ENCODE measurements around the gene DESI1. TPM values are rescaled to one million over a fixed set of nuclear protein-coding genes. Genes with fewer than 3 reads are reported as not detected.

Gene DESI1
- polyA plus RNA-seq, 1 donor from 2014 or later: 27.5 TPM

DNA sequence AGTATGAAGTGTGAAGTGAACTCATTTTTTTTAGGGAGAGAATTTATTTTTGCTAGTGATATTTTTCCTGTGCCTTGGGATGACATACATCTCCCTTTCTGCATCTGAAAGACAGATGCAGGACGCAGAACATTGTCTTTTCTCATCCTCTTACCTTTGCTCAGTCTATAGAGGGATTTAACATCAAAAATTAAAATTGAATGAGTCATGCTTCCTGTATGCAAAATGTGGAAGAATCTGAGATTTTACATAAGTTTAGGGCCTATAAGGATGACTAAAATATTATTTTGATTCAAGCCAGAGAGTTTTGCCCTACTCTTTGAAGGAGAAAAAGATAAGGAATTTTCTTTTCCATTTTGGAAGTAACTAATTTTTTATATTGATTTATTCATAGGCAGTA lies 27.6 kb upstream of the DESI1 start:
- no peaks in the 10 kb centered on the region for H3K9me3 ChIP-seq (ENCODE audit: low read length)
- no peak overlapping the region for H3K4me2 ChIP-seq (ENCODE audit: low read length)
- no peaks in the 10 kb centered on the region for H3K36me3 ChIP-seq (ENCODE audit: insufficient read depth, low read length)
- no peaks in the 10 kb centered on the region for H3K27me3 ChIP-seq (ENCODE audit: insufficient read depth, low read depth, low read length)
- TF ChIP-seq TAF1 (IDR thresholded peaks at IDR 0.05; ENCODE audit: low read depth) (no peak), EP300 (conservative IDR thresholded peaks at IDR 0.05; ENCODE audit: poor library complexity, severe bottlenecking) (no peak), SMC3 (conservative IDR thresholded peaks at IDR 0.05; ENCODE audit: poor library complexity) (no peak), POLR2AphosphoS5 (IDR thresholded peaks at IDR 0.05) (no peak), RAD21 (conservative IDR thresholded peaks at IDR 0.05) (no peak), MXI1 (conservative IDR thresholded peaks at IDR 0.05; ENCODE audit: poor library complexity, severe bottlenecking) (no peak), EZH2 (IDR thresholded peaks at IDR 0.05; ENCODE audit: borderline replicate concordance, insufficient read depth, low read length, poor library complexity, severe bottlenecking) (no peak)
- TF ChIP-seq, protein P1, sequence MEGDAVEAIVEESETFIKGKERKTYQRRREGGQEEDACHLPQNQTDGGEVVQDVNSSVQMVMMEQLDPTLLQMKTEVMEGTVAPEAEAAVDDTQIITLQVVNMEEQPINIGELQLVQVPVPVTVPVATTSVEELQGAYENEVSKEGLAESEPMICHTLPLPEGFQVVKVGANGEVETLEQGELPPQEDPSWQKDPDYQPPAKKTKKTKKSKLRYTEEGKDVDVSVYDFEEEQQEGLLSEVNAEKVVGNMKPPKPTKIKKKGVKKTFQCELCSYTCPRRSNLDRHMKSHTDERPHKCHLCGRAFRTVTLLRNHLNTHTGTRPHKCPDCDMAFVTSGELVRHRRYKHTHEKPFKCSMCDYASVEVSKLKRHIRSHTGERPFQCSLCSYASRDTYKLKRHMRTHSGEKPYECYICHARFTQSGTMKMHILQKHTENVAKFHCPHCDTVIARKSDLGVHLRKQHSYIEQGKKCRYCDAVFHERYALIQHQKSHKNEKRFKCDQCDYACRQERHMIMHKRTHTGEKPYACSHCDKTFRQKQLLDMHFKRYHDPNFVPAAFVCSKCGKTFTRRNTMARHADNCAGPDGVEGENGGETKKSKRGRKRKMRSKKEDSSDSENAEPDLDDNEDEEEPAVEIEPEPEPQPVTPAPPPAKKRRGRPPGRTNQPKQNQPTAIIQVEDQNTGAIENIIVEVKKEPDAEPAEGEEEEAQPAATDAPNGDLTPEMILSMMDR (IDR thresholded peaks at IDR 0.05; ENCODE audit: poor library complexity, severe bottlenecking): no peak
- TF ChIP-seq, protein P2, sequence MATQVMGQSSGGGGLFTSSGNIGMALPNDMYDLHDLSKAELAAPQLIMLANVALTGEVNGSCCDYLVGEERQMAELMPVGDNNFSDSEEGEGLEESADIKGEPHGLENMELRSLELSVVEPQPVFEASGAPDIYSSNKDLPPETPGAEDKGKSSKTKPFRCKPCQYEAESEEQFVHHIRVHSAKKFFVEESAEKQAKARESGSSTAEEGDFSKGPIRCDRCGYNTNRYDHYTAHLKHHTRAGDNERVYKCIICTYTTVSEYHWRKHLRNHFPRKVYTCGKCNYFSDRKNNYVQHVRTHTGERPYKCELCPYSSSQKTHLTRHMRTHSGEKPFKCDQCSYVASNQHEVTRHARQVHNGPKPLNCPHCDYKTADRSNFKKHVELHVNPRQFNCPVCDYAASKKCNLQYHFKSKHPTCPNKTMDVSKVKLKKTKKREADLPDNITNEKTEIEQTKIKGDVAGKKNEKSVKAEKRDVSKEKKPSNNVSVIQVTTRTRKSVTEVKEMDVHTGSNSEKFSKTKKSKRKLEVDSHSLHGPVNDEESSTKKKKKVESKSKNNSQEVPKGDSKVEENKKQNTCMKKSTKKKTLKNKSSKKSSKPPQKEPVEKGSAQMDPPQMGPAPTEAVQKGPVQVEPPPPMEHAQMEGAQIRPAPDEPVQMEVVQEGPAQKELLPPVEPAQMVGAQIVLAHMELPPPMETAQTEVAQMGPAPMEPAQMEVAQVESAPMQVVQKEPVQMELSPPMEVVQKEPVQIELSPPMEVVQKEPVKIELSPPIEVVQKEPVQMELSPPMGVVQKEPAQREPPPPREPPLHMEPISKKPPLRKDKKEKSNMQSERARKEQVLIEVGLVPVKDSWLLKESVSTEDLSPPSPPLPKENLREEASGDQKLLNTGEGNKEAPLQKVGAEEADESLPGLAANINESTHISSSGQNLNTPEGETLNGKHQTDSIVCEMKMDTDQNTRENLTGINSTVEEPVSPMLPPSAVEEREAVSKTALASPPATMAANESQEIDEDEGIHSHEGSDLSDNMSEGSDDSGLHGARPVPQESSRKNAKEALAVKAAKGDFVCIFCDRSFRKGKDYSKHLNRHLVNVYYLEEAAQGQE (IDR thresholded peaks at IDR 0.05; ENCODE audit: borderline replicate concordance): no peak
- H4K20me1 ChIP-seq (ENCODE audit: insufficient read depth): no peaks in the 10 kb centered on the region
- H3K4me3 ChIP-seq (ENCODE audit: low read length): no peak overlapping the region
- H3F3A ChIP-seq (ENCODE audit: insufficient read depth, low read length, poor library complexity, severe bottlenecking): no peaks in the 10 kb centered on the region
- no peak overlapping the region for H3K9ac ChIP-seq (ENCODE audit: low read length)
- H3K9me2 ChIP-seq (ENCODE audit: insufficient read depth, low read length): no peaks in the 10 kb centered on the region
- no peaks in the 10 kb centered on the region for H3K79me2 ChIP-seq (replicated peaks; ENCODE audit: insufficient read depth, low read length)
- H3K27ac ChIP-seq (ENCODE audit: low read length): no peak overlapping the region
- H2AFZ ChIP-seq (ENCODE audit: low read depth, low read length): no peak overlapping the region

DNA sequence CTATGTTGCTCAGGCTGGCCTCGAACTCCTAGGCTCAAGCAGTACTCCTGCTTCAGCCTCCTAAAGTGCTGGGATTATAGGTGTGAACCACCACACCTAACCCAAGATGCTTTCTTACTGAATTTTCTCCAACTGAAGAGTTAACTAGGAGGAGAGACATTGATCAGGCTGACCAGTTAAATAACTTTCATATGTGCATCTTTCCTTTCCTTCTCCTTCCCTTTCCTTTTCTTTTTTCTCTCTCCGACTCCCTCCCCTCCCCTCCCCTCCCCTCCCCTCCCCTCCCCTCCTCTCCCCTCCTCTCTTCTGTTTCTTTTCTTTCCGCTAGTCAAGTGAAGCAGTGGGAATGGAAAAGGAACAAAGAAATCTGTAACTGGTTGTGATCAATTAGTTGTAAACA lies 26.9 kb upstream of the DESI1 start:
- H3K4me2 ChIP-seq (ENCODE audit: low read length): no peak overlapping the region
- H3F3A ChIP-seq (ENCODE audit: insufficient read depth, low read length, poor library complexity, severe bottlenecking): no peaks in the 10 kb centered on the region
- H3K27me3 ChIP-seq (ENCODE audit: insufficient read depth, low read depth, low read length): no peaks in the 10 kb centered on the region
- no peaks in the 10 kb centered on the region for H4K20me1 ChIP-seq (ENCODE audit: insufficient read depth)
- H3K27ac ChIP-seq (ENCODE audit: low read length): no peak overlapping the region
- H3K4me3 ChIP-seq (ENCODE audit: low read length): no peak overlapping the region
- H3K9me2 ChIP-seq (ENCODE audit: insufficient read depth, low read length): no peaks in the 10 kb centered on the region
- no peak for TF ChIP-seq MXI1 (conservative IDR thresholded peaks at IDR 0.05; ENCODE audit: poor library complexity, severe bottlenecking)
- no peak overlapping the region for H2AFZ ChIP-seq (ENCODE audit: low read depth, low read length)
- no peaks in the 10 kb centered on the region for H3K9me3 ChIP-seq (ENCODE audit: low read length)
- peaks cover 1% of the 10 kb centered on the region for H3K79me2 ChIP-seq (replicated peaks; ENCODE audit: insufficient read depth, low read length)
- no peak overlapping the region for H3K9ac ChIP-seq (ENCODE audit: low read length)
- no peaks in the 10 kb centered on the region for H3K36me3 ChIP-seq (ENCODE audit: insufficient read depth, low read length)

Measured in neural cell (in vitro differentiated cells).